Fibroblast of mammary gland (primary cell): ENCODE measurements around the gene GAB4.

Source experiments
- DNase-seq: peaks from one replicate; pipeline ENCODE4 v3.0.0-alpha.2; 2010; ENCODE audit warnings: low read depth
- H3K4me3 ChIP-seq: 2 replicates; pipeline ENCODE4 v1.5.1; 2011; ENCODE audit warnings: low read depth, mild to moderate bottlenecking, low read length, moderate library complexity; ENCODE audit not compliant: control insufficient read depth
- CTCF ChIP-seq: conservative IDR thresholded peaks from 2 replicates; pipeline ENCODE4 v1.5.1; 2011; ENCODE audit warnings: low read depth, low read length, inconsistent platforms; ENCODE audit not compliant: control insufficient read depth, insufficient read depth

Gene GAB4

GRCh38 chr22:16973591-16974297 lies 34.3 kb downstream of the GAB4 start:
- no peak for TF ChIP-seq CTCF
- H3K4me3 ChIP-seq: no peak overlapping the region
- no peak for DNase-seq

- DNase-seq: no peak
- no peak for TF ChIP-seq CTCF
- no peak overlapping the region for H3K4me3 ChIP-seq
Measured at GRCh38 chr22:16972311-16972710, 35.7 kb downstream of the GAB4 start.

- no peak overlapping the region for H3K4me3 ChIP-seq
- no peak for DNase-seq
- TF ChIP-seq CTCF: no peak
Measured at GRCh38 chr22:16970446-16970845, 37.6 kb downstream of the GAB4 start.

GRCh38 chr22:16969508-16970327 lies 38.3 kb downstream of the GAB4 start:
- DNase-seq: no peak
- TF ChIP-seq CTCF: no peak
- H3K4me3 ChIP-seq: no peak overlapping the region

GRCh38 chr22:16968218-16968595 lies 39.8 kb downstream of the GAB4 start:
- no peak for TF ChIP-seq CTCF
- DNase-seq: no peak
- H3K4me3 ChIP-seq: no peak overlapping the region

- no peak for DNase-seq
- no peak overlapping the region for H3K4me3 ChIP-seq
- no peak for TF ChIP-seq CTCF
Measured at GRCh38 chr22:16967453-16968217, 40.4 kb downstream of the GAB4 start.
